A549 (cell line): Measurements from ENCODE around the gene IER2. TPM values are rescaled to one million over a fixed set of nuclear protein-coding genes. Genes with fewer than 3 reads are reported as not detected.
A peak's percentile ranks its signal among the peaks of the same experiment; 100 is the strongest.

ENCODE experiments used
- ATAC-seq, 2 experiments: fragments of 200-7000 bp in 1 of 2; fragments of >200 bp in 1 of 2; cut with Nextera tagmentation in 1 of 2; cut with Tn5 transposase in 1 of 2; 3 replicates each; pipeline versions ENCODE4 v1.8.0 to v1.9.1; 2018 to 2020; ENCODE audit warnings: mild to moderate bottlenecking in 1 of 2, moderate library complexity in 1 of 2
- CTCF ChIA-PET: fragments of 300-600 bp; sonication (Branson Sonifier 250); formaldehyde crosslinking; extraction: SDS; loops from one replicate; lab custom pipeline; 2021; ENCODE audit warnings: antibody characterized with exemption, inconsistent platforms; lab: Yijun Ruan, JAX
- POLR2A ChIA-PET: fragments of 350-600 bp; formaldehyde crosslinking; extraction: SDS; loops from one replicate; lab custom pipeline; 2021; ENCODE audit warnings: antibody characterized with exemption, inconsistent platforms; lab: Yijun Ruan, JAX
- DNase-seq, 2 experiments: peaks; one replicate each; pipeline versions ENCODE4 v3.0.0 to v3.0.0-alpha.2; 2011 to 2016; ENCODE audit warnings: low read depth in 1 of 2, low spot score in 1 of 2
- FAIRE-seq: peaks from 2 replicates; lab custom pipeline; 2011; peaks lifted over from hg19 to GRCh38; lab: Jason Lieb, UNC
- H3K27ac ChIP-seq, 2 experiments: fragments of >200 bp; sonication (Bioruptor Twin); formaldehyde crosslinking; 3 replicates each; pipeline ENCODE4 v1.5.1; 2016 to 2017
- H3K4me1 ChIP-seq: fragments of >200 bp; sonication (Bioruptor Twin); formaldehyde crosslinking; 3 replicates; pipeline ENCODE4 v1.6.1; 2016
- H3K4me2 ChIP-seq: fragments of >200 bp; sonication (Bioruptor Twin); formaldehyde crosslinking; 3 replicates; pipeline ENCODE4 v1.6.1; 2016
- H3K4me3 ChIP-seq: fragments of >200 bp; sonication (Bioruptor Twin); formaldehyde crosslinking; 3 replicates; pipeline ENCODE4 v1.5.1; 2016
- H3K9me3 ChIP-seq: fragments of >200 bp; sonication (Bioruptor Twin); formaldehyde crosslinking; 3 replicates; pipeline ENCODE4 v1.6.1; 2016
- CEBPB ChIP-seq, 2 experiments: fragments of >200 bp in 1 of 2; sonication (Bioruptor Twin) in 1 of 2; formaldehyde crosslinking in 1 of 2; IDR thresholded peaks; 2 replicates each; pipeline ENCODE4 v1.6.1; 2012 to 2016
- CHD2 ChIP-seq: fragments of 150-350 bp; IDR thresholded peaks from 2 replicates; pipeline ENCODE4 v1.6.1; 2014; ENCODE audit warnings: low read length; ENCODE audit not compliant: partially characterized antibody
- E2F6 ChIP-seq: IDR thresholded peaks from 2 replicates; pipeline ENCODE4 v1.6.1; 2012; ENCODE audit warnings: low read depth, borderline replicate concordance
- EHF ChIP-seq: fragments of 250-450 bp; sonication (Bioruptor Pico); IDR thresholded peaks from 2 replicates; pipeline ENCODE4 v1.5.0; 2020; ENCODE audit warnings: mild to moderate bottlenecking
- EHMT2 ChIP-seq: fragments of 200-600 bp; sonication (generic); IDR thresholded peaks from 2 replicates; pipeline ENCODE4 v1.6.1; 2016; ENCODE audit warnings: antibody characterized with exemption, low read depth, mild to moderate bottlenecking, moderate library complexity
- FOSL2 ChIP-seq, 2 experiments: fragments of 450-650 bp in 1 of 2; fragments of >200 bp in 1 of 2; sonication (Bioruptor Twin) in 1 of 2; formaldehyde crosslinking; IDR thresholded peaks; 2 replicates each; pipeline versions ENCODE4 v1.5.0 to v1.6.1; 2016 to 2020; ENCODE audit warnings: mild to moderate bottlenecking in 1 of 2, moderate library complexity in 1 of 2
- FOXS1 ChIP-seq: fragments of 250-450 bp; sonication (Bioruptor Pico); IDR thresholded peaks from 2 replicates; pipeline ENCODE4 v1.5.0; 2020; ENCODE audit warnings: mild to moderate bottlenecking, moderate library complexity
- HES2 ChIP-seq: fragments of >200 bp; sonication (Bioruptor Twin); formaldehyde crosslinking; IDR thresholded peaks from 2 replicates; pipeline ENCODE4 v1.6.1; 2016
- HEYL ChIP-seq: fragments of 250-450 bp; sonication (Bioruptor Pico); IDR thresholded peaks from 2 replicates; pipeline ENCODE4 v1.8.0; 2021; ENCODE audit warnings: mild to moderate bottlenecking, moderate library complexity
- HOXA7 ChIP-seq: fragments of 250-450 bp; sonication (Bioruptor Pico); IDR thresholded peaks from 2 replicates; pipeline ENCODE4 v1.5.0; 2020; ENCODE audit warnings: mild to moderate bottlenecking, moderate library complexity
- HOXB5 ChIP-seq: fragments of 250-450 bp; sonication (Bioruptor Pico); IDR thresholded peaks from 2 replicates; pipeline ENCODE4 v1.5.0; 2020; ENCODE audit warnings: mild to moderate bottlenecking, moderate library complexity
- JUN ChIP-seq, 2 experiments: fragments of >200 bp; sonication (Bioruptor Twin); formaldehyde crosslinking; IDR thresholded peaks; 2 replicates in 1 of 2; 3 replicates in 1 of 2; pipeline ENCODE4 v1.6.1; 2016 to 2017
- KDM1A ChIP-seq: fragments of 200-600 bp; sonication (generic); IDR thresholded peaks from 2 replicates; pipeline ENCODE4 v1.6.1; 2016; ENCODE audit warnings: low read depth, mild to moderate bottlenecking
- MAFK ChIP-seq: fragments of 450-650 bp; IDR thresholded peaks from 2 replicates; pipeline ENCODE4 v1.6.1; 2014; ENCODE audit not compliant: partially characterized antibody
- MYC ChIP-seq: IDR thresholded peaks from 2 replicates; pipeline ENCODE4 v1.6.1; 2012; ENCODE audit warnings: mild to moderate bottlenecking, inconsistent platforms, low read length, improper control_type of control experiment, borderline replicate concordance
- NFE2L2 ChIP-seq: fragments of 150-350 bp; conservative IDR thresholded peaks from 2 replicates; pipeline ENCODE4 v1.6.1; 2014; ENCODE audit warnings: low read length
- NPAS2 ChIP-seq: fragments of 250-450 bp; sonication (Bioruptor Pico); IDR thresholded peaks from 2 replicates; pipeline ENCODE4 v1.8.0; 2022; ENCODE audit warnings: mild to moderate bottlenecking, moderate library complexity, borderline replicate concordance
- POLR2A ChIP-seq: IDR thresholded peaks from 2 replicates; pipeline ENCODE4 v1.6.1; 2012; ENCODE audit warnings: mild to moderate bottlenecking, low read length
- RAD21 ChIP-seq, 2 experiments: fragments of >200 bp in 1 of 2; sonication (Bioruptor Twin) in 1 of 2; formaldehyde crosslinking in 1 of 2; IDR thresholded peaks in 1 of 2; conservative IDR thresholded peaks in 1 of 2; 2 replicates in 1 of 2; 3 replicates in 1 of 2; pipeline ENCODE4 v1.6.1; 2012 to 2018; ENCODE audit warnings: inconsistent platforms in 1 of 2
- RFX5 ChIP-seq: fragments of 450-650 bp; IDR thresholded peaks from 2 replicates; pipeline ENCODE4 v1.7.1; 2014; ENCODE audit warnings: antibody characterized with exemption, mild to moderate bottlenecking, moderate library complexity
- TFCP2L1 ChIP-seq: fragments of 250-450 bp; sonication (Bioruptor Pico); IDR thresholded peaks from 2 replicates; pipeline ENCODE4 v1.5.0; 2021; ENCODE audit warnings: mild to moderate bottlenecking
- WGBS: methylation state at CpG from one replicate; pipeline ENCODE4 v1.1.6; 2017; ENCODE audit errors: missing lambda C conversion rate; 5-methylcytosine and 5-hydroxymethylcytosine counted together
- polyA plus RNA-seq, 4 experiments: library from polyadenylated mRNA; depleted of rRNA in 3 of 4; stranded (reverse); fragments of >200 nt; fragmentation: RNase III in 1 of 4; extraction: RNeasy Plus Mini Kit Qiagen cat#74134 plus additional on column Dnase treatment in 1 of 4; gene quantifications; 2 replicates in 3 of 4; 3 replicates in 1 of 4; pipeline ENCODE4 v1.2.3, GENCODE V29; 2011 to 2017
- TF ChIP-seq, protein P1 (sequence below): IDR thresholded peaks from 2 replicates; pipeline ENCODE4 v1.6.1; 2012
- TF ChIP-seq, protein P2 (sequence below): fragments of 450-650 bp; IDR thresholded peaks from 2 replicates; pipeline ENCODE4 v1.6.1; 2014; ENCODE audit warnings: antibody characterized with exemption
- TF ChIP-seq, protein P3 (sequence below): fragments of 150-350 bp; IDR thresholded peaks from 2 replicates; pipeline ENCODE4 v1.6.1; 2014; ENCODE audit warnings: low read depth, mild to moderate bottlenecking, low read length
- TF ChIP-seq, protein P4 (sequence below): fragments of >200 bp; sonication (Bioruptor Twin); formaldehyde crosslinking; IDR thresholded peaks from 3 replicates; pipeline ENCODE4 v1.6.1; 2016

The IER2 gene
- polyA plus RNA-seq, 2 of the 4 experiments (the other 2 are of a cell fraction), result 39.9 to 75.7 TPM

DNA sequence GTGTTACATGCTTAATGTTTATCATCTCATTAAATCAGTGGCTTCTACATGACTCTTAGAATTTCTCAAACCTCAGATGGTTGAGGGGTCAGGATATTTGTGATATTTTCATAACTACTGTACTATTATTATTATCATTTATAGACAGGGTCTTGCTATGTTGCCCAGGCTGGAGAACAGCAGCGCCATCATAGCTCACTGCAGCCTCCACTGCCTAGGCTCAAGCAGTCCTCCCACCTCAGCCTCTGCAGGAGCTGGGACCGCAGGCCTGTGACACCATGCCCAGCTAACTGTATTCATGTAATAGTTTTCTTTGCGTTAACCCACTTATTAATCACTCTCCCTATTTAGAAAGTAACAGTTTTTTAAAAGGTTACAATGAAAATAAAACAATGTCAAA, 9.5 kb downstream of the IER2 start:
- ChIA-PET CTCF (no interaction called here), POLR2A (no interaction called here)
- Histone ChIP-seq H3K4me1 (peaks cover 42% of the 10 kb centered on the region), H3K27ac (peak overlapping the region in 1 of 2 experiments; percentile 100; a peak in 1 of 6 replicates), H3K4me3 (no peak overlapping the region), H3K4me2 (no peak overlapping the region), H3K9me3 (no peaks in the 10 kb centered on the region)
- ATAC-seq, result no peak
- TF ChIP-seq, protein P1, sequence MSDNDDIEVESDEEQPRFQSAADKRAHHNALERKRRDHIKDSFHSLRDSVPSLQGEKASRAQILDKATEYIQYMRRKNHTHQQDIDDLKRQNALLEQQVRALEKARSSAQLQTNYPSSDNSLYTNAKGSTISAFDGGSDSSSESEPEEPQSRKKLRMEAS, result no peak
- TF ChIP-seq HOXA7 (CRISPR knock-in tag), result no peak
- TF ChIP-seq RAD21 (conservative IDR thresholded peaks at IDR 0.05 in 1 of 2, IDR thresholded peaks at IDR 0.05 in 1 of 2), result no peak
- whole genome bisulfite sequencing, result 97% methylated on average over 3 of the region's 3 CpGs
- FAIRE-seq, result no peak
- DNase-seq, result no peak

DNA sequence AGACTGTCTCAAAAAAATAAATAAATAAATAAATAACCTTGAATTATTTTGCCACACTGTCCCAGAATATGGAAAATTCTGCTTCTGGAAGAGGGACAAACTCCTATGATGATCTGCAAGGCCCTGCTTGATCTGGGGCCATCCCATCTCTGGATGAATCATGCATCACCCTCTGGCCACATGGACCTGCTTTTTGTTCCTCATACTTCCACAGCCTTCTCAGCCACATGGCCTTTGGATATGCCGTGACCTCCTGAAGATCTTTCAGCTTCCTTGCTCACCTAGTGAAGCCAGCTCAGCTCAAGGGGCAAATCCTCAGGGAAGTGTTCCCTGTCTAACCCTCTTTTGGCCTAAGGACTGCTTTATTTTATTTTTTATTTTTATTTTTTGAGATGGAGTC, 10.3 kb downstream of the IER2 start:
- ChIA-PET POLR2A (interaction anchor here (5.4 kb wide), 1 partner anchor 8 kb away, joined by 72 read pairs; no protein-coding TSS in a partner anchor), CTCF (interaction anchor here (1.2 kb wide), 1 partner anchor 103 kb away, joined by 4 read pairs; no protein-coding TSS in a partner anchor)
- FAIRE-seq (no peak), ATAC-seq (no peak), DNase-seq (peak in 1 of 2 experiments; percentile 63)
- Histone ChIP-seq H3K9me3 (no peaks in the 10 kb centered on the region), H3K27ac (peak overlapping the region; percentile 100; a peak in 5 of 6 replicates), H3K4me3 (no peak overlapping the region), H3K4me1 (peaks cover 51% of the 10 kb centered on the region), H3K4me2 (peak overlapping the region; percentile 23; the same call in 2 of the 3 replicates)
- no peak for TF ChIP-seq FOSL2 (IDR thresholded peaks at IDR 0.05)
- peak; percentile 23; the same call in 1 of the 2 replicates for TF ChIP-seq FOSL2 (CRISPR knock-in tag; IDR thresholded peaks at IDR 0.05)
- TF ChIP-seq, protein P1, result peak; percentile 85
- TF ChIP-seq JUN (IDR thresholded peaks at IDR 0.05), result no peak
- no peak for TF ChIP-seq KDM1A
- TF ChIP-seq CHD2, result no peak
- peak; percentile 73 for TF ChIP-seq MYC
- 77% methylated on average over 1 of the region's 1 CpG for WGBS

DNA sequence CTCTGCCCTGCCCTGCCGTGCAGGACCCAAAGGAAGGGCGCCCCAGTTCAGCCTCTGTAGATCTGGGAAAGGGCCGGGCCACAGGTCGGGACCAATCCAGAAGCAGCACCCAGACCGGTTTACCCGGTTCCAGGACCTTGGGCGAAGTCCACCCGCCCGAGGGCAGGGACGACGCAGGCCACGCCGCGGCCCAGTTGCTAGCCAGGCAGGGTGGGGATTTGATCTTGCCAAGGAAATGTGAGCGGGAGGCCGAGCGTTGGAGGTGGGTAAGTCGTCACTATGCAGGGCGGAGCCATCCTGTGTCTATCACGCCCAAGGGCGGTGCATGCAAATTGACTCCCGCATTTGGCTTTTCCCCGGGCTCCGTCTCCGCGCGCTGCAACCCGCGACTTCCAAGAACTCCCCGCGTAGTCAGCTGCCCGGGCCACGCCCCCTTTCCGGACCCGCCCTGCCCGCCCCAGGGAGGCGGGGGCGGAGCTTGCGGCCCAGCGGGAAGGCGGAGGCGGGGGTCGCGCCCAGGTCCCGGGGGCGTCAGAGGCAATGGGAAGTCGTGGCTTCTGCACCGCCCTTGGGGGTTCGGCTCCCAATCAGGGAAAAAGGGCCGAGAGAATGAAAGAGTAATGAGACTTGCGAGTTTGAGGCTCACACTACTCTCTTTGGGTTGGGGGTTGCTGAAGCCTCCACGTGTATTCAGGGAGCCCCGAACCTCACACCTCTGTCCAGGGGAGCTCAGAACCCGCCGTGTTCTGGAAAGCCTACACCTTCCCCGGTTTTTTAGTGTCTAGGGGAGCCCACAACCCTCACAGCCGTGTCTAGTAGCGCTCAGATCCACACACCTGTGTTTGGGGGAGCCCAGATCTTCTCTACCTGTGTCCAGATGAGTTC, 12.8 kb downstream of the IER2 start:
- FAIRE-seq, result no peak
- Histone ChIP-seq H3K4me3 (peak overlapping the region; percentile 42), H3K4me1 (peaks cover 59% of the 10 kb centered on the region), H3K4me2 (peak overlapping the region; percentile 99), H3K9me3 (no peaks in the 10 kb centered on the region), H3K27ac (peak overlapping the region; percentile 100)
- ChIA-PET CTCF (interaction anchor here (0.5 to 3.0 kb wide), 9 partner anchors 8 to 188 kb away, joined by 3 to 10 read pairs (median 5); partner anchors contain the start of genes IER2 and STX10), POLR2A (interaction anchor here (0.6 to 5.4 kb wide), 7 partner anchors 8 to 109 kb away, joined by 3 to 72 read pairs (median 4); partner anchors contain the start of genes IER2 and STX10)
- peak; percentile 62 to 69 for ATAC-seq
- WGBS, result 4% methylated on average over 16 of the region's 58 CpGs
- 0 out of 2 replicates have a peak, but pooled peaks have one; percentile 25 for TF ChIP-seq MYC
- TF ChIP-seq, protein P2, sequence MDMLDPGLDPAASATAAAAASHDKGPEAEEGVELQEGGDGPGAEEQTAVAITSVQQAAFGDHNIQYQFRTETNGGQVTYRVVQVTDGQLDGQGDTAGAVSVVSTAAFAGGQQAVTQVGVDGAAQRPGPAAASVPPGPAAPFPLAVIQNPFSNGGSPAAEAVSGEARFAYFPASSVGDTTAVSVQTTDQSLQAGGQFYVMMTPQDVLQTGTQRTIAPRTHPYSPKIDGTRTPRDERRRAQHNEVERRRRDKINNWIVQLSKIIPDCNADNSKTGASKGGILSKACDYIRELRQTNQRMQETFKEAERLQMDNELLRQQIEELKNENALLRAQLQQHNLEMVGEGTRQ, result peak; percentile 19; the same call in 1 of the 2 replicates
- TF ChIP-seq, protein P3, sequence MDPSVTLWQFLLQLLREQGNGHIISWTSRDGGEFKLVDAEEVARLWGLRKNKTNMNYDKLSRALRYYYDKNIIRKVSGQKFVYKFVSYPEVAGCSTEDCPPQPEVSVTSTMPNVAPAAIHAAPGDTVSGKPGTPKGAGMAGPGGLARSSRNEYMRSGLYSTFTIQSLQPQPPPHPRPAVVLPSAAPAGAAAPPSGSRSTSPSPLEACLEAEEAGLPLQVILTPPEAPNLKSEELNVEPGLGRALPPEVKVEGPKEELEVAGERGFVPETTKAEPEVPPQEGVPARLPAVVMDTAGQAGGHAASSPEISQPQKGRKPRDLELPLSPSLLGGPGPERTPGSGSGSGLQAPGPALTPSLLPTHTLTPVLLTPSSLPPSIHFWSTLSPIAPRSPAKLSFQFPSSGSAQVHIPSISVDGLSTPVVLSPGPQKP, result no peak
- TF ChIP-seq EHF, result no peak
- no peak for TF ChIP-seq TFCP2L1 (CRISPR knock-in tag)
- TF ChIP-seq E2F6, result peak; percentile 51; the same call in 1 of the 2 replicates
- TF ChIP-seq HES2, result no peak
- TF ChIP-seq RFX5, result 0 out of 2 replicates have a peak, but pooled peaks have one; percentile 30
- 0 out of 2 replicates have a peak, but pooled peaks have one; percentile 54 for TF ChIP-seq HOXB5 (CRISPR knock-in tag)
- no peak for TF ChIP-seq NPAS2 (CRISPR knock-in tag)
- peak; percentile 36 to 39; a peak in 4 of 5 replicates for TF ChIP-seq JUN (IDR thresholded peaks at IDR 0.05)
- peak; percentile 55 for TF ChIP-seq POLR2A
- TF ChIP-seq NFE2L2, result no peak
- no peak for TF ChIP-seq EHMT2
- TF ChIP-seq, protein P4, sequence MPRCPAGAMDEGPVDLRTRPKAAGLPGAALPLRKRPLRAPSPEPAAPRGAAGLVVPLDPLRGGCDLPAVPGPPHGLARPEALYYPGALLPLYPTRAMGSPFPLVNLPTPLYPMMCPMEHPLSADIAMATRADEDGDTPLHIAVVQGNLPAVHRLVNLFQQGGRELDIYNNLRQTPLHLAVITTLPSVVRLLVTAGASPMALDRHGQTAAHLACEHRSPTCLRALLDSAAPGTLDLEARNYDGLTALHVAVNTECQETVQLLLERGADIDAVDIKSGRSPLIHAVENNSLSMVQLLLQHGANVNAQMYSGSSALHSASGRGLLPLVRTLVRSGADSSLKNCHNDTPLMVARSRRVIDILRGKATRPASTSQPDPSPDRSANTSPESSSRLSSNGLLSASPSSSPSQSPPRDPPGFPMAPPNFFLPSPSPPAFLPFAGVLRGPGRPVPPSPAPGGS, result peak; percentile 53; the same call in 1 of the 3 replicates
- TF ChIP-seq MAFK, result no peak
- peak; percentile 52; the same call in 1 of the 2 replicates for TF ChIP-seq HOXA7 (CRISPR knock-in tag)
- TF ChIP-seq HEYL (CRISPR knock-in tag), result no peak
- TF ChIP-seq, protein P1, result peak; percentile 77
- no peak for TF ChIP-seq FOXS1 (CRISPR knock-in tag)
- no peak for TF ChIP-seq CEBPB (IDR thresholded peaks at IDR 0.05)
- peak in 1 of 2 experiments; percentile 99 for DNase-seq
